ENCODE results near the gene DDR1. TPM values are rescaled to one million over a fixed set of nuclear protein-coding genes. Genes with fewer than 3 reads are reported as not detected.

The DDR1 gene
- total RNA-seq, 2 donors from 2014 or later, result 178 to 182 TPM

DNA sequence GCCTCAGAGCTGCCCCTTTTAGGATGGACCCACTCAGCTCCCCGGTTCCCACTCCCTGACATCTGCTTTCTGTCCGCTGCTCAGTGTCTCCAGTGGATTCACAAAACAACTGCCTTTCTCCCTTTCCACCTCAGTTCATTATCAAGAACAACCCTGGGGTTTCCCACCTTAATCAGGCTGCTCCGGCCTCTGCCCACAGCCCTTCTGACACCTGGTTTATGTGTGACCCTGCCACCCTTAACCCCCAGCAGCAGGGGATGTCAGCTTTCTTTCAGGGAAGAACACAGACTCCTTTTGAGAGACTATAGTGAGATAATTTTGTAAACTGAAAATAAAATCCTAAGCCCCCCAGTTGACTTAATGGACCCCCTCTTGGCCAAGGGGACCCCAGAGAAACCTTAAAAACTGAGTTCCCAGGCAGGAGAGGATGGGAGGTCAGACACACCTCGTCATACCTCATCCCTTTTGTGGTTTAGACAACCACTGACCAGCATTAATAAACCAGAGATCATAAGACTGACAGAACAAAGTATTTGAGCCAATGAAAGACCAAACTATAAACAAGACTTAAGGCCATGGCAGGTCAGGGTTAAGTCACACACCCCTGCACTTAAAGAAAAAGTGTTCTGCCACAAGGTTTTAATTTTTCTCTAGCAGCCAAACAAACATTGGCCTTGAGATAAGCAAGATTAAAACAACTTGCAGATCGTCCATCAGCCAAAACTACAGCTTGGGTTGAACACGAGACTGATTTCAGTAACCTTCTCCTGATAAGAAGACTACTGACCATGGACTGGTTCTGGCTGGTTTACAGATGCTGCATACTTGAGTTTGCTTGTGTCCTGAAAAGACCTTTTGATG, 42.4 kb upstream of the DDR1 start:
- Histone ChIP-seq H3K9me3 (no peaks in the 10 kb centered on the region), H3K36me3 (no peaks in the 10 kb centered on the region), H3K27ac (no peak overlapping the region), H3K27me3 (replicated peaks; ENCODE audit: insufficient read depth) (no peaks in the 10 kb centered on the region), H3K4me1 (replicated peaks) (no peaks in the 10 kb centered on the region), H3K4me3 (no peak overlapping the region)
- DNase-seq (ENCODE audit: low spot score), result no peak
- TF ChIP-seq POLR2AphosphoS5 (IDR thresholded peaks at IDR 0.05) (no peak), POLR2A (IDR thresholded peaks at IDR 0.05) (no peak)
- TF ChIP-seq, protein P1, sequence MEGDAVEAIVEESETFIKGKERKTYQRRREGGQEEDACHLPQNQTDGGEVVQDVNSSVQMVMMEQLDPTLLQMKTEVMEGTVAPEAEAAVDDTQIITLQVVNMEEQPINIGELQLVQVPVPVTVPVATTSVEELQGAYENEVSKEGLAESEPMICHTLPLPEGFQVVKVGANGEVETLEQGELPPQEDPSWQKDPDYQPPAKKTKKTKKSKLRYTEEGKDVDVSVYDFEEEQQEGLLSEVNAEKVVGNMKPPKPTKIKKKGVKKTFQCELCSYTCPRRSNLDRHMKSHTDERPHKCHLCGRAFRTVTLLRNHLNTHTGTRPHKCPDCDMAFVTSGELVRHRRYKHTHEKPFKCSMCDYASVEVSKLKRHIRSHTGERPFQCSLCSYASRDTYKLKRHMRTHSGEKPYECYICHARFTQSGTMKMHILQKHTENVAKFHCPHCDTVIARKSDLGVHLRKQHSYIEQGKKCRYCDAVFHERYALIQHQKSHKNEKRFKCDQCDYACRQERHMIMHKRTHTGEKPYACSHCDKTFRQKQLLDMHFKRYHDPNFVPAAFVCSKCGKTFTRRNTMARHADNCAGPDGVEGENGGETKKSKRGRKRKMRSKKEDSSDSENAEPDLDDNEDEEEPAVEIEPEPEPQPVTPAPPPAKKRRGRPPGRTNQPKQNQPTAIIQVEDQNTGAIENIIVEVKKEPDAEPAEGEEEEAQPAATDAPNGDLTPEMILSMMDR (IDR thresholded peaks at IDR 0.05), result no peak
- whole genome bisulfite sequencing, result 83% methylated on average over 6 of the region's 6 CpGs
- intact Hi-C loops (cut with DNase I), result no loop called here

DNA sequence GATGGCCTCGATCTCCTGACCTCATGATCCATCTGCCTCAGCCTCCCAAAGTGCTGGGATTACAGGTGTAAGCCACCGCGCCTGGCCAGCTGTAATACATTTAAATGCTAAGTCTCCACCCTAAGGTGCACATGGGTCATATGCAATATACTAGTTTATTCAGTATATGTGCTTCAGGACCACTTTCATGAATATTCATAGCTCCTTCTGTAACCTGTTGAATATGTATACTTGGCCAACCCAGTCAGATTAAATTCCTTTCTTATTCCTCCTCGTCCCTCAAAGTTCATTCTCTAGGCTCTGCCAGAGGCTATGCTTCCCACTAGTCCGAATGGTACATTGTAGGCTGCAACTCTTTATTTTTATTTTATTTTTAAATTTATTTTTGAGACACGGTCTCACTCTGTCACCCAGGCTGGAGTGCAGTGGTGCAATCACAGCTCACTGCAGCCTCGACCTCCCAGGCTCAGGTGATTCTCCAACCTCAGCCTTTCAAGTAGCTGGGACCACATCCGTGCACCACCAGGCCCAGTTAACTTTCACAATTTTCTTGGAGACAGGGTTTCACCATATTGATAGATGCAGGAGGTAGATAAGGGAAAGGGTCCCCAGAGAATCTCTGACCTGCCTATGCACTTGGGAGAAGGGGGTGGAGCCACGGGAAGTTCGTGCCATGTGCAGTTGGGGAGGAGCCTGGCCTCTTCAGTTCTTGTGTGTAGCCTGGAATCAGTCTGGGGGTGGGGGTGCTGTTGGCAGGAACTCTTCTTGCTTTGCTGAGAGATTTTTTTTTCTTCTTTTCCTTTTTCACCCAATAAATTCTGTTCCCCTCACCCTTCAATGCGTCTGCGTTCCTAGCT, 41.3 kb upstream of the DDR1 start:
- Histone ChIP-seq H3K36me3 (no peaks in the 10 kb centered on the region), H3K27me3 (replicated peaks; ENCODE audit: insufficient read depth) (no peaks in the 10 kb centered on the region), H3K4me1 (replicated peaks) (no peaks in the 10 kb centered on the region), H3K27ac (no peak overlapping the region), H3K9me3 (no peaks in the 10 kb centered on the region), H3K4me3 (no peak overlapping the region)
- intact Hi-C loops (cut with DNase I), result no loop called here
- DNase-seq (ENCODE audit: low spot score), result no peak
- WGBS, result 83% methylated on average over 12 of the region's 12 CpGs
- no peak for TF ChIP-seq POLR2AphosphoS5 (IDR thresholded peaks at IDR 0.05)

DNA sequence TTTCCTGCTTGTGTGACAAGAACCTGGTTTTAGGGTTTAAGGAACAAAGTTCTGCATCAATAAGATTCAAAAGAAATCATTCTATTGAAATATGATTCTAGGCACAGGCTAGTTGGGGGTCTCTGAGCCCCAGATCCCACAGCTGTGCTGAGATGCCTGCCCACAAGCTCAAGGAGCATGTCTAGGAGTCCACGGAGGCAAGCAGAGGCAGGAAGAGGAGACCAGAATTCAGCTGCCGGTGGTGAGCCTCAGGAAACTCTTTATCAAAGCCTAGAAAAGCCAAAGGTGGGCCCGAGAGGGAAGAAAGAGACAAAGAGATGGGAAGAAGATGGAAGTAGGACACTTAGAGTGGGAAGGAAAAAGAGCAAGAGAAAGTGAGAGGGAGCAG, 40.7 kb upstream of the DDR1 start:
- intact Hi-C loops (cut with DNase I), result no loop called here
- 65% methylated on average over 3 of the region's 3 CpGs for WGBS
- DNase-seq (ENCODE audit: low spot score), result no peak
- no peaks in the 10 kb centered on the region for H3K9me3 ChIP-seq
- no peak overlapping the region for H3K27ac ChIP-seq
- TF ChIP-seq, protein P1 (IDR thresholded peaks at IDR 0.05), result no peak
- TF ChIP-seq POLR2AphosphoS5 (IDR thresholded peaks at IDR 0.05), result no peak
- no peak for TF ChIP-seq POLR2A (IDR thresholded peaks at IDR 0.05)
- H3K4me1 ChIP-seq (replicated peaks), result no peaks in the 10 kb centered on the region
- H3K27me3 ChIP-seq (replicated peaks; ENCODE audit: insufficient read depth), result no peaks in the 10 kb centered on the region
- no peak overlapping the region for H3K4me3 ChIP-seq
- H3K36me3 ChIP-seq, result no peaks in the 10 kb centered on the region

DNA sequence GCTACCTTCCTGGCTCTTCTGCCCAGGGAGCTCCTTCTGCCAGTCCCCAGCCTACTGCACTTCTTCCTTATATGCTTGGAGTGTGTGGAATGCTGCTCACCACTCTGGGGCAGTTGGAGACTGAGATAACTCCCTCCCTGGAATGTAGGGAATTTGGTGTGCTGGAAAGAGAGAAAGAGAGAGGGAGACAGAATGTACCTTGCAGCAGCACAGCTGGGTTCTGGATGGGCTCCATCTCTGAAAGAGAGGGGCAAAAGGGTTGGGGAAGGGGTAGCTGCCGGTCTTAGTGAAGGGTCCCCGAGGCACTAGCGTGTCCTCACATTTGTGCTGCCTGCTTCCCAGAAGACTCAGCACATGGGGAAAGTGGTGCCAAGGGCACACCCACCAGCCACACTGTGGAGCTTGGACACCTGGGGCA, 40.2 kb upstream of the DDR1 start:
- TF ChIP-seq, protein P1 (IDR thresholded peaks at IDR 0.05), result no peak
- TF ChIP-seq POLR2AphosphoS5 (IDR thresholded peaks at IDR 0.05) (peak; percentile 13), POLR2A (IDR thresholded peaks at IDR 0.05) (no peak)

DNA sequence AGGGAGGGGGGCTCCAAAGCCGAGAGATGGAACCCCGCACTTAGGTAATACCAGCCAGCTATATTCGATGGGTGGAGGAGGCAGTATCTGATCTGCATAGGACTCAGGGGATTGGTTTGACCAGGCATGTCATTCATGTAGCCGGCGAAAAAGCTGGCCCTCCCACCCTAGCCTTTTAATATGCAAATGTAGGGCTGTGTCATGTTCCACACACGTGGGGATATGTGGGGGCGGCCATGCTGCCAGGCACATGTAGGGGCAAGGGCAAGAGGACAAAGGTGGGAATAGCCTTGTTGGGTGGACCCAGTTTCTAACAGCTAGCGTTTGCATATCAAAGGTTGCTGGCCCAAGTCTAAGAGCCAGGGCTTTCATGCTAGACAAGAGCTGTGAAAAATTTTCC, 39.1 kb upstream of the DDR1 start:
- intact Hi-C loops (cut with DNase I), result no loop called here
- WGBS, result 84% methylated on average over 8 of the region's 8 CpGs
- H3K4me3 ChIP-seq, result no peak overlapping the region
- no peak overlapping the region for H3K27ac ChIP-seq
- no peaks in the 10 kb centered on the region for H3K36me3 ChIP-seq
- no peaks in the 10 kb centered on the region for H3K9me3 ChIP-seq
- TF ChIP-seq POLR2A (IDR thresholded peaks at IDR 0.05) (no peak), POLR2AphosphoS5 (IDR thresholded peaks at IDR 0.05) (no peak)
- TF ChIP-seq, protein P1 (IDR thresholded peaks at IDR 0.05), result no peak
- H3K27me3 ChIP-seq (replicated peaks; ENCODE audit: insufficient read depth), result no peaks in the 10 kb centered on the region
- no peaks in the 10 kb centered on the region for H3K4me1 ChIP-seq (replicated peaks)
- no peak for DNase-seq (ENCODE audit: low spot score)

More for the DNA sequence above, 40.2 kb upstream of the DDR1 start:
- Histone ChIP-seq H3K4me1 (replicated peaks) (no peaks in the 10 kb centered on the region), H3K27me3 (replicated peaks; ENCODE audit: insufficient read depth) (no peaks in the 10 kb centered on the region), H3K36me3 (no peaks in the 10 kb centered on the region), H3K4me3 (no peak overlapping the region), H3K9me3 (no peaks in the 10 kb centered on the region), H3K27ac (no peak overlapping the region)
- DNase-seq (ENCODE audit: low spot score), result no peak
- intact Hi-C loops (cut with DNase I), result no loop called here
- WGBS, result 75% methylated on average over 3 of the region's 3 CpGs
